Measurements from ENCODE around the gene IGFBP4.

DNA sequence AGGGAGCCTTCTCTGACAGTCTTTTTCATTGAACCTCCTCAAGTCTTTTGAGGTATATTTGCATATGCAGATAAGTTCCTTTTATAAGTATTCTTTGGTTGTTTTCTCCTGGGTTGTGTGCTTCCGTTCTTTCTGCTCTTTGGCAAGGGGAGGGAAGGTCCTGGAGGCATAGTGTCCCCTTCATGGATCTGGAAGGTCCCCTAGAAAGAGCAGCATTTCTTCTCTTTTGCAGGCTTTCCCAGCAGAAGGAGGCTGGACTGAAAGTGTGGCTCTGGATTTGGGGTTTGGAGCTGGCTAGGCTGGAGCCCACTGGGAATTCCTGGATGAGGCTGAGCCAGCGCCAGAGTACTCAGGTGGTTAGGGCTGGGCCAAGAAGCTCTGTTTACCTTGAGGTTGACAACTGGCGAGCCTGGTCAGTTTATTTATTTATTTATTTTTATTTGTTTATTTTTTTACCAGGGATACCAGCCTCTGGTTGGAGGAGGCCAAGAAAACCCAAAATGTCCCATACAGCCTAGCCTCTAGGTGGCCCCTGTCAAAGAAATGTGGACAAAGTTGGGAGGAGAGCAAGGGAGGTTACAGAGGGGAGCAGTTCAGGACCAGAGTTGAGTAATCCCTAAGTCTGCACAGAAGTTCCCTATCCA, 20.1 kb upstream of the IGFBP4 start:
- no peak for TF ChIP-seq POLR2A (IDR thresholded peaks at IDR 0.05)
- TF ChIP-seq, protein P1, sequence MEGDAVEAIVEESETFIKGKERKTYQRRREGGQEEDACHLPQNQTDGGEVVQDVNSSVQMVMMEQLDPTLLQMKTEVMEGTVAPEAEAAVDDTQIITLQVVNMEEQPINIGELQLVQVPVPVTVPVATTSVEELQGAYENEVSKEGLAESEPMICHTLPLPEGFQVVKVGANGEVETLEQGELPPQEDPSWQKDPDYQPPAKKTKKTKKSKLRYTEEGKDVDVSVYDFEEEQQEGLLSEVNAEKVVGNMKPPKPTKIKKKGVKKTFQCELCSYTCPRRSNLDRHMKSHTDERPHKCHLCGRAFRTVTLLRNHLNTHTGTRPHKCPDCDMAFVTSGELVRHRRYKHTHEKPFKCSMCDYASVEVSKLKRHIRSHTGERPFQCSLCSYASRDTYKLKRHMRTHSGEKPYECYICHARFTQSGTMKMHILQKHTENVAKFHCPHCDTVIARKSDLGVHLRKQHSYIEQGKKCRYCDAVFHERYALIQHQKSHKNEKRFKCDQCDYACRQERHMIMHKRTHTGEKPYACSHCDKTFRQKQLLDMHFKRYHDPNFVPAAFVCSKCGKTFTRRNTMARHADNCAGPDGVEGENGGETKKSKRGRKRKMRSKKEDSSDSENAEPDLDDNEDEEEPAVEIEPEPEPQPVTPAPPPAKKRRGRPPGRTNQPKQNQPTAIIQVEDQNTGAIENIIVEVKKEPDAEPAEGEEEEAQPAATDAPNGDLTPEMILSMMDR (IDR thresholded peaks at IDR 0.05): no peak
- TF ChIP-seq EP300 (IDR thresholded peaks at IDR 0.05): no peak

Data from sigmoid colon (tissue), 4 donors.